T-cell (primary cell): ENCODE measurements around the gene GRAMD2B. TPM values are rescaled to one million over a fixed set of nuclear protein-coding genes. Genes with fewer than 3 reads are reported as not detected.

Experiments
- ATAC-seq, 4 experiments: fragments of 200-7000 bp in 3 of 4; fragments of 150-1000 bp in 1 of 4; cut with Tn5 transposase; replicated peaks in 1 of 4; 1 replicate in 3 of 4; 2 replicates in 1 of 4; pipeline ENCODE4 v1.10.0; 2021; ENCODE audit warnings: moderate library complexity in 3 of 4, mild to moderate bottlenecking in 2 of 4, moderate number of reproducible peaks in 1 of 4
- CTCF ChIA-PET, 2 donors: fragments of 300-600 bp; sonication (Branson Sonifier 250); formaldehyde crosslinking; loops; one replicate each; lab custom pipeline; 2022; ENCODE audit warnings: antibody characterized with exemption in 2 of 2; lab: Charles Lee
- POLR2A ChIA-PET, 2 donors: fragments of 300-600 bp; sonication (Branson Sonifier 250); formaldehyde crosslinking; loops; one replicate each; lab custom pipeline; 2022; ENCODE audit warnings: antibody characterized with exemption in 2 of 2; lab: Charles Lee
- DNase-seq, 35 experiments: peaks; one replicate each; pipeline versions ENCODE4 v3.0.0 to v3.0.0-alpha.2; 2013 to 2023
- H3K27ac ChIP-seq: one replicate; pipeline ENCODE4 v1.5.1; 2013; ENCODE audit warnings: low read length
- H3K27me3 ChIP-seq, 2 experiments: replicated peaks in 1 of 2; 1 replicate in 1 of 2; 2 replicates in 1 of 2; pipeline versions ENCODE4 v1.6.1 to v1.7.0; 2013; ENCODE audit warnings: low read length in 1 of 2, mixed read lengths in 1 of 2; ENCODE audit not compliant: control insufficient read depth in 2 of 2, insufficient read depth in 2 of 2; ENCODE audit errors: extremely low read depth in 1 of 2
- H3K36me3 ChIP-seq, 2 donors: 1 replicate in 1 of 2; 2 replicates in 1 of 2; pipeline versions ENCODE4 v1.6.1 to v1.7.0; 2013; ENCODE audit warnings: low read length in 1 of 2; ENCODE audit not compliant: control insufficient read depth in 2 of 2, insufficient read depth in 1 of 2; ENCODE audit errors: extremely low read depth in 1 of 2
- H3K4me1 ChIP-seq, 2 experiments: 1 replicate in 1 of 2; 2 replicates in 1 of 2; pipeline versions ENCODE4 v1.6.1 to v1.7.0; 2013; ENCODE audit warnings: low read length in 2 of 2, mixed read lengths in 1 of 2; ENCODE audit not compliant: insufficient read depth in 2 of 2, control insufficient read depth in 1 of 2; ENCODE audit errors: extremely low read depth in 1 of 2
- H3K4me3 ChIP-seq, 2 donors: 1 replicate in 1 of 2; 2 replicates in 1 of 2; pipeline versions ENCODE4 v1.5.1 to v1.7.0; 2013; ENCODE audit warnings: mild to moderate bottlenecking in 2 of 2, low read length in 1 of 2, moderate library complexity in 1 of 2; ENCODE audit not compliant: control insufficient read depth in 1 of 2; ENCODE audit errors: extremely low read depth in 1 of 2
- H3K9me3 ChIP-seq: 2 replicates; pipeline ENCODE4 v1.7.0; 2013
- H3K27ac Mint-ChIP-seq, 2 donors: one replicate each; pipeline ENCODE4 v1.8.0; 2020 to 2021; ENCODE audit warnings: mild to moderate bottlenecking in 2 of 2, mixed read lengths in 2 of 2
- H3K27me3 Mint-ChIP-seq, 2 donors: one replicate each; pipeline ENCODE4 v1.8.0; 2021 to 2022; ENCODE audit warnings: mixed read lengths in 2 of 2
- H3K36me3 Mint-ChIP-seq: one replicate; pipeline ENCODE4 v1.8.0; 2021; ENCODE audit warnings: mixed read lengths
- H3K4me1 Mint-ChIP-seq, 3 donors: one replicate each; pipeline ENCODE4 v1.8.0; 2020 to 2022; ENCODE audit warnings: mixed read lengths in 3 of 3, mild to moderate bottlenecking in 1 of 3
- H3K4me3 Mint-ChIP-seq, 3 donors: one replicate each; pipeline ENCODE4 v1.8.0; 2020 to 2022; ENCODE audit warnings: mild to moderate bottlenecking in 3 of 3, mixed read lengths in 3 of 3, moderate library complexity in 3 of 3
- H3K9me3 Mint-ChIP-seq, 3 donors: one replicate each; pipeline ENCODE4 v1.8.0; 2020 to 2022; ENCODE audit warnings: mixed read lengths in 3 of 3
- WGBS: methylation state at CpG from one replicate; pipeline ENCODE4 v1.1.5; 2013; ENCODE audit warnings: missing lambda C conversion rate; ENCODE audit not compliant: insufficient coverage; 5-methylcytosine and 5-hydroxymethylcytosine counted together
- total RNA-seq, 35 experiments: library from RNA in 6 of 35; stranded (reverse) in 6 of 35; fragments of 120-200 nt in 1 of 35; gene quantifications; one replicate each; pipeline versions ENCODE4 v1.2.1 to v1.2.4 and lab custom pipeline; 2013 to 2026

GRAMD2B gene
- total RNA-seq, 5 donors from 2014 or later (not counting 1 experiment from before 2014, with no cell fraction given) = 5.7 to 14.1 (median 6.0) TPM

- no peak overlapping the region for H3K27ac Mint-ChIP-seq
- POLR2A ChIA-PET = interaction anchor here in 1 of 2 donors (0.7 kb wide), 1 partner anchor 18 kb away, joined by 16 read pairs; no protein-coding TSS in a partner anchor
- H3K9me3 Mint-ChIP-seq = no peaks in the 10 kb centered on the region
- H3K4me3 ChIP-seq = no peak overlapping the region
- no peaks in the 10 kb centered on the region for H3K36me3 ChIP-seq
- no peak overlapping the region for H3K27ac ChIP-seq
- DNase-seq (no peak), ATAC-seq (no peak)
- H3K27me3 ChIP-seq = peaks cover 0 to 3% of the 10 kb centered on the region in 2 experiments
- H3K27me3 Mint-ChIP-seq = no peaks in the 10 kb centered on the region
- H3K36me3 Mint-ChIP-seq = no peaks in the 10 kb centered on the region
- H3K4me1 Mint-ChIP-seq = no peaks in the 10 kb centered on the region
- 84% methylated on average over 3 of the region's 5 CpGs for WGBS
- no peaks in the 10 kb centered on the region for H3K9me3 ChIP-seq
- no peak overlapping the region for H3K4me3 Mint-ChIP-seq
- CTCF ChIA-PET = interaction anchor here (0.6 to 7.1 kb wide), 17 partner anchors 10 to 952 kb away, joined by 3 to 76 read pairs (median 9); partner anchors contain the start of gene PHAX (in 2 of the 2)
- H3K4me1 ChIP-seq = no peaks in the 10 kb centered on the region
These were observed 117.4 kb downstream of the GRAMD2B start for GRCh38 chr5:126540631-126541030.

GRCh38 chr5:126542441-126542840, 119.2 kb downstream of the GRAMD2B start:
- WGBS = no CpG with 5 or more reads among the region's 2 CpGs
- H3K27ac Mint-ChIP-seq = no peak overlapping the region
- no peaks in the 10 kb centered on the region for H3K4me1 Mint-ChIP-seq
- ATAC-seq (no peak), DNase-seq (no peak)
- Histone ChIP-seq H3K36me3 (no peaks in the 10 kb centered on the region), H3K27ac (no peak overlapping the region), H3K4me3 (no peak overlapping the region), H3K4me1 (no peaks in the 10 kb centered on the region), H3K27me3 (no peaks in the 10 kb centered on the region), H3K9me3 (no peaks in the 10 kb centered on the region)
- no peaks in the 10 kb centered on the region for H3K36me3 Mint-ChIP-seq
- ChIA-PET POLR2A (no interaction called here), CTCF (interaction anchor here (0.5 to 7.1 kb wide), 7 partner anchors 163 to 1021 kb away, joined by 3 to 76 read pairs (median 7); no protein-coding TSS in a partner anchor)
- no peaks in the 10 kb centered on the region for H3K9me3 Mint-ChIP-seq
- H3K4me3 Mint-ChIP-seq = no peak overlapping the region
- H3K27me3 Mint-ChIP-seq = no peaks in the 10 kb centered on the region

- ChIA-PET CTCF (interaction anchor here (0.5 to 7.1 kb wide), 13 partner anchors 10 to 1021 kb away, joined by 3 to 76 read pairs (median 3); no protein-coding TSS in a partner anchor), POLR2A (interaction anchor here in 1 of 2 donors (0.7 to 0.9 kb wide), 2 partner anchors 120 to 204 kb away, joined by 5 read pairs; partner anchors contain the start of gene GRAMD2B)
- no peaks in the 10 kb centered on the region for H3K27me3 ChIP-seq
- no CpG with 5 or more reads among the region's 1 CpG for WGBS
- no peaks in the 10 kb centered on the region for H3K9me3 ChIP-seq
- no peak overlapping the region for H3K27ac ChIP-seq
- ATAC-seq = no peak
- no peaks in the 10 kb centered on the region for H3K36me3 ChIP-seq
- H3K4me1 ChIP-seq = no peaks in the 10 kb centered on the region
- Mint-ChIP-seq H3K27me3 (no peaks in the 10 kb centered on the region), H3K4me1 (no peaks in the 10 kb centered on the region), H3K9me3 (no peaks in the 10 kb centered on the region), H3K36me3 (no peaks in the 10 kb centered on the region), H3K27ac (no peak overlapping the region), H3K4me3 (no peak overlapping the region)
- no peak for DNase-seq
- H3K4me3 ChIP-seq = no peak overlapping the region
These were observed 119.8 kb downstream of the GRAMD2B start for GRCh38 chr5:126543009-126543408.

- Histone ChIP-seq H3K27me3 (no peaks in the 10 kb centered on the region), H3K27ac (no peak overlapping the region), H3K4me1 (no peaks in the 10 kb centered on the region), H3K4me3 (no peak overlapping the region), H3K9me3 (no peaks in the 10 kb centered on the region), H3K36me3 (no peaks in the 10 kb centered on the region)
- ATAC-seq (no peak), DNase-seq (no peak)
- Mint-ChIP-seq H3K4me3 (no peak overlapping the region), H3K27me3 (no peaks in the 10 kb centered on the region), H3K4me1 (no peaks in the 10 kb centered on the region), H3K27ac (no peak overlapping the region), H3K36me3 (no peaks in the 10 kb centered on the region), H3K9me3 (no peaks in the 10 kb centered on the region)
- WGBS = no CpG with 5 or more reads among the region's 2 CpGs
- ChIA-PET CTCF (interaction anchor here (0.6 to 7.1 kb wide), 23 partner anchors 11 to 359 kb away, joined by 3 to 76 read pairs (median 3); partner anchors contain the start of gene ALDH7A1 (in 1 of the 2)), POLR2A (interaction anchor here in 1 of 2 donors (0.7 to 0.9 kb wide), 2 partner anchors 120 to 205 kb away, joined by 5 read pairs; partner anchors contain the start of gene GRAMD2B)
These were observed 120.5 kb downstream of the GRAMD2B start for GRCh38 chr5:126543660-126544059.

Other genes with a start within 250 kb of the GRAMD2B start
- 1 to 10 TPM; 1.2 to 3.3 (median 2.1) TPM for gene ALDH7A1, start 171.8 kb downstream of the GRAMD2B start, total RNA-seq
- 10 to 100 TPM; 19.7 to 37.3 (median 30.3) TPM for gene PHAX, start 177.5 kb downstream of the GRAMD2B start, total RNA-seq